ENCODE results near the gene TMEM243. TPM values are rescaled to one million over a fixed set of nuclear protein-coding genes. Genes with fewer than 3 reads are reported as not detected.
"Not testable (repeated sequence)": the region's sequence is repeated elsewhere in the genome, so short reads cannot be mapped to it uniquely, and the experiment has no call there.

TMEM243 gene
- total and polyA plus RNA-seq, 12 donors: 2.1 to 10.0 (median 4.8) TPM

DNA sequence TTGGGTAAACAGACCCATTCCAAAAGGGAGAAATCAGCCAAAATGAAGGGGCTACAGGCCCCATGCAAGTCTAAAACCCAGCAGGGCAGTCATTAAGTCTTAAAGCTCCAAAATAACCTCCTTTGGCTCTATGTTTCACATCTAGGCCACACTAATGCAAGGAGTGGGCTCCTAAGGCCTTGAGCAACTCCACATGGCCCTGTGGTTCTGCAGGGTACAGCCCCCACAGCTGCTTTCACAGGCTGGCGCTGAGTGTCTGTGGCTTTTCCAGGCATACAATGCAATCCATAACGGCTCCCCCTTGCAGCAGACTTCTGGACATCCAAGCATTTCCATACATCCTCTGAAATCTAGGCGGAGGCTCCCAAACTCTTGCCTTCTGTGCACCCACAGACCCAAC, 9.0 kb downstream of the TMEM243 start:
- H3K9me3 ChIP-seq: peaks cover 0 to 15% (median 7%) of the 10 kb centered on the region in 11 donors
- no peak overlapping the region for H3K4me3 ChIP-seq
- TF ChIP-seq, protein P1, sequence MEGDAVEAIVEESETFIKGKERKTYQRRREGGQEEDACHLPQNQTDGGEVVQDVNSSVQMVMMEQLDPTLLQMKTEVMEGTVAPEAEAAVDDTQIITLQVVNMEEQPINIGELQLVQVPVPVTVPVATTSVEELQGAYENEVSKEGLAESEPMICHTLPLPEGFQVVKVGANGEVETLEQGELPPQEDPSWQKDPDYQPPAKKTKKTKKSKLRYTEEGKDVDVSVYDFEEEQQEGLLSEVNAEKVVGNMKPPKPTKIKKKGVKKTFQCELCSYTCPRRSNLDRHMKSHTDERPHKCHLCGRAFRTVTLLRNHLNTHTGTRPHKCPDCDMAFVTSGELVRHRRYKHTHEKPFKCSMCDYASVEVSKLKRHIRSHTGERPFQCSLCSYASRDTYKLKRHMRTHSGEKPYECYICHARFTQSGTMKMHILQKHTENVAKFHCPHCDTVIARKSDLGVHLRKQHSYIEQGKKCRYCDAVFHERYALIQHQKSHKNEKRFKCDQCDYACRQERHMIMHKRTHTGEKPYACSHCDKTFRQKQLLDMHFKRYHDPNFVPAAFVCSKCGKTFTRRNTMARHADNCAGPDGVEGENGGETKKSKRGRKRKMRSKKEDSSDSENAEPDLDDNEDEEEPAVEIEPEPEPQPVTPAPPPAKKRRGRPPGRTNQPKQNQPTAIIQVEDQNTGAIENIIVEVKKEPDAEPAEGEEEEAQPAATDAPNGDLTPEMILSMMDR (IDR thresholded peaks at IDR 0.05): no peak
- H3K27me3 ChIP-seq: no peaks in the 10 kb centered on the region
- H3K27ac ChIP-seq: no peak overlapping the region
- intact Hi-C loops (cut with DNase I): loop anchor here in 3 of 10 donors (10.0 kb wide), 2 partner anchors 46 to 156 kb away; partner anchors contain the start of gene ELAPOR2 (in 2 of the 3)
- H3K36me3 ChIP-seq: peaks cover 0 to 10% (median 0%) of the 10 kb centered on the region in 9 donors
- H3K4me1 ChIP-seq: peaks cover 4 to 45% (median 28%) of the 10 kb centered on the region in 9 donors
- ATAC-seq (no peak), DNase-seq (no peak)
- 92 to 93% methylated on average over 3 of the region's 3 CpGs for WGBS, 2 donors

GRCh38 chr7:87209295-87209924, 10.1 kb downstream of the TMEM243 start:
- Histone ChIP-seq H3K27me3 (no peaks in the 10 kb centered on the region), H3K4me3 (no peak overlapping the region), H3K36me3 (peaks cover 0 to 14% (median 0%) of the 10 kb centered on the region in 9 donors), H3K27ac (no peak overlapping the region), H3K9me3 (peaks cover 0 to 26% (median 18%) of the 10 kb centered on the region in 11 donors), H3K4me1 (peaks cover 4 to 36% (median 28%) of the 10 kb centered on the region in 9 donors)
- DNase-seq (no peak), ATAC-seq (peak in 1 of 8 donors; percentile 30)
- 91 to 96% methylated on average over 18 of the region's 18 CpGs for WGBS, 2 donors
- intact Hi-C loops (cut with DNase I): no loop called here
- TF ChIP-seq, protein P1 (IDR thresholded peaks at IDR 0.05): no peak

DNA sequence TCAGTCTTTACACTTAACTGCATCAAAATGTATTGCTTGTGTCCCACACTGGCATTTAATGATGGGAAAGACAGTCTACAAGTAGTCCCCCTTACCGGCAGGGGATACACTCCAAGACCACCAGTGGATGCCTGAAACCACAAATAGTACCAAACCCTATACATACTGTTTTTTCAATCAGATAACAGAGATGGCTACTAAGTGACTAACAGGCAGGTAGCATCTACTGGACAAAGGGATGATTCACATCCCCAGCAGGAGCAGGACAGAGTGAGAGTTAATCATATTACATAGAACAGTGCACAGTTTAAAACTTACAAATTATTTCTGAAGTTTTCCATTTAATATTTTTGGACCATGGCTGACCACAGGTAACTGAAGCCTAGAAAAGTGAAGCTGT, 13.2 kb downstream of the TMEM243 start:
- WGBS, 2 donors: 95 to 97% methylated on average over 1 of the region's 1 CpG
- Histone ChIP-seq H3K27me3 (no peaks in the 10 kb centered on the region), H3K9me3 (peaks cover 0 to 36% (median 19%) of the 10 kb centered on the region in 11 donors), H3K27ac (no peak overlapping the region), H3K4me3 (no peak overlapping the region), H3K4me1 (peaks cover 0 to 27% (median 9%) of the 10 kb centered on the region in 9 donors), H3K36me3 (peaks cover 0 to 18% (median 0%) of the 10 kb centered on the region in 9 donors)
- ATAC-seq (no peak), DNase-seq (no peak)
- TF ChIP-seq, protein P1 (IDR thresholded peaks at IDR 0.05): no peak
- intact Hi-C loops (cut with DNase I): no loop called here

GRCh38 chr7:87205701-87206100, 13.8 kb downstream of the TMEM243 start:
- H3K4me3 ChIP-seq; H3K27me3 ChIP-seq; H3K27ac ChIP-seq; ATAC-seq; DNase-seq; intact Hi-C loops (cut with DNase I): not testable (repeated sequence)
- Histone ChIP-seq H3K4me1 (peaks cover 0 to 25% (median 8%) of the 10 kb centered on the region in 9 donors), H3K36me3 (peaks cover 0 to 21% (median 0%) of the 10 kb centered on the region in 9 donors), H3K9me3 (peaks cover 0 to 36% (median 19%) of the 10 kb centered on the region in 11 donors)
- 93 to 96% methylated on average over 3 of the region's 3 CpGs for WGBS, 2 donors

- no peak for ATAC-seq
- intact Hi-C loops (cut with DNase I): no loop called here
- Histone ChIP-seq H3K4me3 (no peak overlapping the region), H3K4me1 (peaks cover 0 to 29% (median 12%) of the 10 kb centered on the region in 9 donors), H3K9me3 (peaks cover 0 to 36% (median 19%) of the 10 kb centered on the region in 11 donors), H3K27ac (no peak overlapping the region), H3K27me3 (no peaks in the 10 kb centered on the region), H3K36me3 (peaks cover 0 to 29% (median 0%) of the 10 kb centered on the region in 9 donors)
- WGBS, 2 donors: 63 to 83% methylated on average over 3 of the region's 3 CpGs
- TF ChIP-seq, protein P1 (IDR thresholded peaks at IDR 0.05): no peak
- DNase-seq: no peak
Measured at GRCh38 chr7:87204933-87205332, 14.6 kb downstream of the TMEM243 start.

DNA sequence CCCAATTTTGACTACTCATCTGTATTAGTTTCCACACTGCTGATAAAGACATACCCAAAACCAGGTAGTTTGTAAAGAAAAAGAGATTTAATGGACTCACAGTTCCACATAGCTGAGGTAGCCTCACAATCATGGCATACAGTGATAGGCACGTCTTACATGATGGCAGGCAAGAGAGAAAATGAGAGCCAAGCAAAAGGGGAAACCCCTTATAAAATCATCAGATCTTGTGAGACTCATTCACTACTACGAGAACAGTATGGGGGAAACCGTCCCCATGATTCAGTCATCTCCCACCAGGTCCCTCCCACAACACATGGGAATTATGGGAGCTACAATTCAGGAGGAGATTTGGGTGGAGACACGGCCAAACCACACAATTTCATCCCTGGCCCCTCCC, 15.6 kb downstream of the TMEM243 start:
- DNase-seq; intact Hi-C loops (cut with DNase I); ATAC-seq; H3K27me3 ChIP-seq; H3K4me3 ChIP-seq; H3K27ac ChIP-seq: not testable (repeated sequence)
- WGBS, 2 donors: 89 to 90% methylated on average over 4 of the region's 4 CpGs
- Histone ChIP-seq H3K36me3 (peaks cover 0 to 39% (median 0%) of the 10 kb centered on the region in 9 donors), H3K4me1 (peaks cover 0 to 39% (median 19%) of the 10 kb centered on the region in 9 donors), H3K9me3 (peaks cover 0 to 36% (median 19%) of the 10 kb centered on the region in 11 donors)

Measured in heart right ventricle (tissue), 16 donors.